ENCODE results near the gene NPR2. TPM values are rescaled to one million over a fixed set of nuclear protein-coding genes. Genes with fewer than 3 reads are reported as not detected.

Gene NPR2
- total RNA-seq, 1 experiment from 2014 or later: 10.1 TPM

GRCh38 chr9:35760651-35761050 is 30.7 kb upstream of the NPR2 start (continued):
- TF ChIP-seq ZNF532 (CRISPR knock-in tag; IDR thresholded peaks at IDR 0.05; ENCODE audit: borderline replicate concordance): no peak
- no peak for TF ChIP-seq ZBTB21 (CRISPR knock-in tag; IDR thresholded peaks at IDR 0.05; ENCODE audit: borderline replicate concordance)
- TF ChIP-seq, protein P1, sequence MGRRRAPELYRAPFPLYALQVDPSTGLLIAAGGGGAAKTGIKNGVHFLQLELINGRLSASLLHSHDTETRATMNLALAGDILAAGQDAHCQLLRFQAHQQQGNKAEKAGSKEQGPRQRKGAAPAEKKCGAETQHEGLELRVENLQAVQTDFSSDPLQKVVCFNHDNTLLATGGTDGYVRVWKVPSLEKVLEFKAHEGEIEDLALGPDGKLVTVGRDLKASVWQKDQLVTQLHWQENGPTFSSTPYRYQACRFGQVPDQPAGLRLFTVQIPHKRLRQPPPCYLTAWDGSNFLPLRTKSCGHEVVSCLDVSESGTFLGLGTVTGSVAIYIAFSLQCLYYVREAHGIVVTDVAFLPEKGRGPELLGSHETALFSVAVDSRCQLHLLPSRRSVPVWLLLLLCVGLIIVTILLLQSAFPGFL (CRISPR knock-in tag; IDR thresholded peaks at IDR 0.05; ENCODE audit: borderline replicate concordance): no peak
- no peak for TF ChIP-seq FOXP1 (CRISPR knock-in tag; IDR thresholded peaks at IDR 0.05; ENCODE audit: borderline replicate concordance)
- TF ChIP-seq, protein P2, sequence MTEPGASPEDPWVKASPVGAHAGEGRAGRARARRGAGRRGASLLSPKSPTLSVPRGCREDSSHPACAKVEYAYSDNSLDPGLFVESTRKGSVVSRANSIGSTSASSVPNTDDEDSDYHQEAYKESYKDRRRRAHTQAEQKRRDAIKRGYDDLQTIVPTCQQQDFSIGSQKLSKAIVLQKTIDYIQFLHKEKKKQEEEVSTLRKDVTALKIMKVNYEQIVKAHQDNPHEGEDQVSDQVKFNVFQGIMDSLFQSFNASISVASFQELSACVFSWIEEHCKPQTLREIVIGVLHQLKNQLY (CRISPR knock-in tag; IDR thresholded peaks at IDR 0.05): no peak
- no peak for TF ChIP-seq MXD4 (CRISPR knock-in tag; IDR thresholded peaks at IDR 0.05; ENCODE audit: borderline replicate concordance)
- TF ChIP-seq NR3C1 (CRISPR knock-in tag; conservative IDR thresholded peaks at IDR 0.05; ENCODE audit: low read depth): no peak
- no peak for TF ChIP-seq NR1H2 (CRISPR knock-in tag; IDR thresholded peaks at IDR 0.05)
- TF ChIP-seq SP1 (CRISPR knock-in tag; conservative IDR thresholded peaks at IDR 0.05): no peak
- TF ChIP-seq TCF7 (CRISPR knock-in tag; IDR thresholded peaks at IDR 0.05; ENCODE audit: low read depth): no peak

DNA sequence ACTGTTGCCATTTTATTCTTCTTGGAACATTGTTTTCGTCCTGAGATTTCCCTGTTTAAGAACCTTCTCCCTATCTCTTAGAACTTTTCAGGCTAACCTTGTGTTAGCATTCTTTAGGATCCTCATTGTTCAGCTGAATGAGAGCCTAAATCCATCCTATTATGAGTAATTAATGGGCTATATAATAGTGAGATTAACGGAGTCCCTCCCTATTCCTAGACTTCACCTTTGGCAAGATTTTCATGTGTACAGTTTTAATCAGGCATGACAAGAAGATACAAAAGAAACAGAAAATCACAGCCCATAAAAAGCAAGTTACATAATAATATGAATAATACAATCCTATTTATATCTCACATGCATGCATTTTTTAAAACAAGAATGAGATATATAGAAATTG is 28.2 kb upstream of the NPR2 start:
- no peak for DNase-seq (ENCODE audit: low spot score)
- no peaks in the 10 kb centered on the region for H3K27me3 Mint-ChIP-seq (ENCODE audit: low read depth)
- peak overlapping the region; percentile 45; the same call in 1 of the 2 replicates for H3K27ac Mint-ChIP-seq
- ChIA-PET CTCF (interaction anchor here (0.6 to 0.7 kb wide), 2 partner anchors 18 to 776 kb away, joined by 3 read pairs; no protein-coding TSS in a partner anchor), POLR2A (no interaction called here)
- H3K4me3 Mint-ChIP-seq: no peak overlapping the region
- TF ChIP-seq ZNF532 (CRISPR knock-in tag; IDR thresholded peaks at IDR 0.05; ENCODE audit: borderline replicate concordance): no peak
- no peak for TF ChIP-seq FOXJ3 (CRISPR knock-in tag; IDR thresholded peaks at IDR 0.05; ENCODE audit: borderline replicate concordance)
- no peak for TF ChIP-seq ZNF121 (CRISPR knock-in tag; IDR thresholded peaks at IDR 0.05)
- no peak for TF ChIP-seq ATF6 (CRISPR knock-in tag; IDR thresholded peaks at IDR 0.05)
- no peak for TF ChIP-seq ATF1 (CRISPR knock-in tag; IDR thresholded peaks at IDR 0.05)
- no peak for TF ChIP-seq CREB1 (CRISPR knock-in tag; IDR thresholded peaks at IDR 0.05)
- no peaks in the 10 kb centered on the region for H3K9me3 Mint-ChIP-seq
- no peak for ATAC-seq
- peaks cover 27% of the 10 kb centered on the region for H3K4me1 Mint-ChIP-seq
- H3K36me3 Mint-ChIP-seq: peaks cover 3% of the 10 kb centered on the region; the same call in 1 of the 2 replicates

Data from WTC11 (cell line).